Measurements from ENCODE around the gene NAA16.

NAA16 gene

GRCh38 chr13:41313117-41313516 is 2.0 kb downstream of the NAA16 start:
- in situ Hi-C loops (cut with MboI; ENCODE audit: low sequenced_read_pairs, unreplicated experiment): no loop called here
- no peak for DNase-seq (ENCODE audit: low spot score)
- no peak for TF ChIP-seq CTCF (IDR thresholded peaks at IDR 0.05; ENCODE audit: borderline replicate concordance, control extremely low read depth, extremely low read depth, insufficient read depth, missing control alignments)

- no peak for TF ChIP-seq CTCF (IDR thresholded peaks at IDR 0.05; ENCODE audit: borderline replicate concordance, control extremely low read depth, extremely low read depth, insufficient read depth, missing control alignments)
- no peak for DNase-seq (ENCODE audit: low spot score)
- in situ Hi-C loops (cut with MboI; ENCODE audit: low sequenced_read_pairs, unreplicated experiment): no loop called here
Measured at GRCh38 chr13:41313659-41314197, 2.7 kb downstream of the NAA16 start.

GRCh38 chr13:41315443-41316047 is 4.5 kb downstream of the NAA16 start:
- in situ Hi-C loops (cut with MboI; ENCODE audit: low sequenced_read_pairs, unreplicated experiment): no loop called here
- TF ChIP-seq CTCF (IDR thresholded peaks at IDR 0.05; ENCODE audit: borderline replicate concordance, control extremely low read depth, extremely low read depth, insufficient read depth, missing control alignments): no peak

GRCh38 chr13:41317243-41317642 is 6.2 kb downstream of the NAA16 start:
- in situ Hi-C loops (cut with MboI; ENCODE audit: low sequenced_read_pairs, unreplicated experiment): no loop called here
- DNase-seq (ENCODE audit: low spot score): no peak
- TF ChIP-seq CTCF (IDR thresholded peaks at IDR 0.05; ENCODE audit: borderline replicate concordance, control extremely low read depth, extremely low read depth, insufficient read depth, missing control alignments): no peak

More at GRCh38 chr13:41315443-41316047, 4.5 kb downstream of the NAA16 start:
- no peak for DNase-seq (ENCODE audit: low spot score)

- in situ Hi-C loops (cut with MboI; ENCODE audit: low sequenced_read_pairs, unreplicated experiment): no loop called here
- DNase-seq (ENCODE audit: low spot score): no peak
- TF ChIP-seq CTCF (IDR thresholded peaks at IDR 0.05; ENCODE audit: borderline replicate concordance, control extremely low read depth, extremely low read depth, insufficient read depth, missing control alignments): no peak
Measured at GRCh38 chr13:41325752-41326151, 14.7 kb downstream of the NAA16 start.

GRCh38 chr13:41326661-41327060 is 15.6 kb downstream of the NAA16 start:
- no peak for TF ChIP-seq CTCF (IDR thresholded peaks at IDR 0.05; ENCODE audit: borderline replicate concordance, control extremely low read depth, extremely low read depth, insufficient read depth, missing control alignments)
- in situ Hi-C loops (cut with MboI; ENCODE audit: low sequenced_read_pairs, unreplicated experiment): no loop called here
- no peak for DNase-seq (ENCODE audit: low spot score)

All from GM13976 (cell line).